GM19239 (cell line): Measurements from ENCODE around the gene SRPRB.

ENCODE experiments used
- DNase-seq: peaks from one replicate; pipeline ENCODE4 v3.0.0; 2011; ENCODE audit warnings: low spot score; ENCODE audit not compliant: insufficient read length
- FAIRE-seq: peaks from 2 replicates; lab custom pipeline; 2011; peaks lifted over from hg19 to GRCh38; lab: Jason Lieb, UNC

The SRPRB gene

DNA sequence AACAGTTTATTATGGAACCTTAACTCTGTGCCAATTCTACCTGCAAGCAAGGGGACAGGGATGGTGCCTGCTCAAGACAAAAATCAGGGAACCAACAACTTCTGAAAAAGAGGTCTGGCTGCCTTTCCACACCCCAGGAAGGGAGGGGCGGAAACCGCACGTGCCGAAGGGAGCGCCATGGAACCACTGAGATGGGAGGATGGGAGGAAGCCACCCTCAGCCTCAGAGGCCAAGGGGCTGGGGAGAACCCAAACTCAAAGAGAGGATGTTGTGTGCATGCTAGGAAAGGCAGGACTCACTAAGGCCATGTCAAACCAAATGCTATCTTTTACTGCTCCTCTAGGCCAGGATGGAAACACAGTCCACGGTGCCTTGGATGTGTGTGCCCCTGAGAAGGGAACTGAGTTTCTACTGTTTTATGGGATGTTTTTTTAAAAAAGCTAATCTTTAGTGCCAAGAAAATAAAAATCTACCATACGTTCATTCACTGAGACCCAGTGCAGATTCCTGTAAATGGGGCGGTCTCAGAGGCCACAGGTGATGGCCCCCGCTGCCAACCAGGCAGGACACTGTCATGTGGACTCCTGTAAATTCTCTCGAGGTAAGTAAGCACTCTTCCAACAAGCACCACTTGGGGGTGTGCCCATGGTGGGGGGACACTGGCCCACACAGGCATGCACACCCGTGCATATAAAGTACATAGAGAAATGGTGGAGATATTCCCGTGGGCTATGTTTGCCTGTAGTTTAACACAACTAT lies 20.5 kb downstream of the SRPRB start:
- no peak for DNase-seq
- no peak for FAIRE-seq

DNA sequence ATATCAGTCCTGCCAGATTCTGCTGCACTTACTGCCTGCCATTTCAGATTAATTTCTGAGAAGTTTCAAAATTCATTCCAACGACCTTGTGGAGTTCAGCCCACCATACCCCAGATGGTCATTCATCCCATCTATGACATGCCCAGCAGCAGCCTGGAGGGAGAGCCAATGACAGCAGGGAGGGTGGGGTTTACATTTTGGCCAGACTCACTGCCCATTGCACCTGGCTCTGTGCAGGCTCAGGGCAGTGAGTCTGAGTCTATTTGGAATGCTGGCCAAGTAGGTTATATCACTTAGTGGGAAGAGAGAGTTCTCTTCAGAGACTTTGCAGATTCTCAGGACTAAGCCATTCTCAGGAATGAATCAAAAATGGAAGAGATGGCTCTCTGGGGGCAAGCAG lies 21.5 kb downstream of the SRPRB start:
- DNase-seq, result no peak
- FAIRE-seq, result no peak

DNA sequence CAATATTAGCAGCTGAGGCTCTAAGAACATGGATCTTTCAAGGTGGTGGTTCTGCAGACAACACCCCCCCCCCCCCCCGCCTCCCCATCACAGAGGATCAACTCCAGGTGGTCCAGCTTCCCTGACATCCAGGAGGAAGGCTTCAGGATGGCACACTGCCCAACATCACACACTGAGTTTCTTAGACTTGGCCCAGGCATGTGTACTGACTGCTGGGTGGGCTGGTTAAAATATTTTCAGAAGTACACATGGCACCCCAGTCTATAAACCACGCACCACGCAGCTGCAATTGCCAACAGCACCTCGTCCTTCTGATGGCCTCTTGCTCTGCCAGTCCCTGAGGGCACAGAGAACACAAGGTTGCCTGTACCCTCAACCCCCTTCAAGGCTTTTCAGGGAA lies 22.1 kb downstream of the SRPRB start:
- FAIRE-seq, result no peak
- DNase-seq, result no peak

DNA sequence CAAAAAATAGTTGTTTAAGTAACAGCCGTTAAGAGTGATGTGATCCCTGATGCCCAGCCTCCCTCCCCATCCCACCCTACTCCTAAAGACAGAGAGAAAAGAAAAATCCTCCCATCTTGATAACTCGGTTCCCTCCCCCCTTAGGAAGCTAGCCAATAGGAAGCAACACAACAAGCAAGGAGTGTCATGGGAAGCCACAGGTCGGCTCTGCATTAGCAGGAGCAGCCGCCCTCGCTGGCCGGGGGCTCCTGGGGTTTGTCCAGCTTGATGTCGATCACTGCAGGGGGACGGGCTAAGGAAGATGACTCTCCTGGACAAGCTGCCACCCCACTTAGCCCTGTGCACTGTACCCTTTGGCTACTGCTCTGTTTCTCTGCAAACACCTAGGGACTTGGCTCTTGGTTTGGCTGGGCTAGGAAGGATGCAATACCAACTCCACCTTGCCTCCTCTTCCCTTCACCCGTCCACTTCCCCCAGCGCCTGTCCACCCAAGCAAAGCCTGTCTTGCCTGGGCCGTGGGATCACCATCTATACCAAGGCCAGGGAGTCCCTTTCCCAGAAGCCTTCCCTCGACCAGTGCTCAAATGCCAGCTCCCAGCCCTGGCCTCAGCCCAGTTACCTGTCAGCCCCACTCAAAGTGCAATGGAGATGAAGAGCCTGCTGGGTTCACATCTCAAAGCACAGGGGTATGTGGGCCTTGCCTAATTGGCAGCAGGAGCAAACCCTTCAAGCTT lies 23.1 kb downstream of the SRPRB start:
- no peak for DNase-seq

DNA sequence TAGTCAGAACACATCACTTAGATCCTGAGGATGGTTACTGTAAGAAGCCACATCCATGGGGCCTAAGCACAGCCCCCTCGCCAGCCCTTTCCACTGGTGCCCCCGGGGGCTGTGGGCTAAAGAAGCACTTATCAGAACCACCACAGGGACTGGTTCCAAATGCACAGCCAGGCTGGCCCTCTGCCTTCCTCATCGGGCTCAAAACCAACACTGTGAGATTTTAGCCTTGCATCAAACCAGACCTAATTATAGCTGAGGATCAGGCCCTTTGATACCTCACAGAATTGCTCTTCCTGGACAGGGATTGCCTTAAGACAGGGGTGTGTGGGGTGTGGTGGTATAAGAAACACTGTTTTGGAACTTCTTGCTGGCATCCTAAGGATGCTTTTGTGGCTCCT lies 23.7 kb downstream of the SRPRB start:
- FAIRE-seq (no peak), DNase-seq (no peak)

More for the DNA sequence above, 23.1 kb downstream of the SRPRB start:
- FAIRE-seq, result no peak

DNA sequence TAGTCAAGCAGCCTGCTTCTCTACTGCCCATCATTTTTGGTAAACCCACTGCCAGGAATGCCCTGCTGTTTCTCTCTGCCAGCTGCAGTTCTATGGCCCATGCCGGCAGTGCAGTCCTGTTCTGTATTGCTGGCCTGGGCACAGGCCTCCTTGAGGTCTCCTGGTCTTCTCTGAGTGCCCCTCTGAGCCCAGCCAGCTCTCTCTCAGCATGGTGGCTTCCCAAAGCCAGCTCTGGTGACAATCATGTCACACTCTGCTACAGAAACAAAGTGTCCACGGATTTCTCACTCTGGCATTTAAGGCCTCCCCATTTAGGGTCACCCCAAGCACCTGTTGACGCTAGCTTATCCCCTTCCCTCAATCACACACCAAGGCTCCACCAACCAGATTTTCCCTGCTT lies 24.5 kb downstream of the SRPRB start:
- DNase-seq, result no peak
- no peak for FAIRE-seq

DNA sequence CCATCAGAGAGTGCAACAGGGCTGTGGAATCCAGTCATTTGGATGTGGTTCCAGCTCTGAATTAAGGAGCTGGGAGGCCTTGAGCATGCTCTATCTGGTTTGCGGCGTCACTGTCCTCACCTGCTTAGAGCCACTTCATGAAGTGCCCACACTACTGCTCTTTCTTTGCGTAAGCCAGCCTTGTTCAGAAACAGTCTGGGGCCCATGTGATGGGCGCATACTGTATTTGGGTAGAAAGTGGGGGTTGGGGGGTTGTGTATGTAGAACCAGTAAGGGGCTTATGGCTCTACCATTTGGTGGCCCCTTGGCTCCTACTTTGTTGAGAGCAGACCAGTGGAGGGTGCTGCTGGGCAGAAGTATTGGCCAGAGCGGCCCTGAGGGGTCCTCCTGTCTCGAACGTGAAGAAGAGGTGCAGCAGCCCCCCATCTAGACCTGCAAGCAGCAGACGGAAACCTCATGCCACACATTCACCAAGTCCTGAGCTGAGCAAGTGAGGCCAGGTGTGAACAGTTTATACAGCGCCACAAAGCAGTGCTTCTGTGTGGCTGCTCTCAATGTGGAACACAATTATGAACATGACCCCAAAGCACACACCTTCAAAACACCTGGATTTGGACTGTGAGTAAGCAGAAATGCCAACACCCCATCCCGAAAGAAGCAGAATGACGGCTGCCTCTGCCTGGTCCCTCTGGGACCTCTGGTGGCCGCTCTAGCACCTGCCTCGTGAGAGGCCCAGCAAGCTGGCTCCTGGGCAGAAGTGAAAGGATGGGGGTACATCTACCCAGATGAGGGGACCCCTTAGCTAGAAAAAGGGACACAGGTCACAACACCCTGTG lies 26.6 kb downstream of the SRPRB start:
- FAIRE-seq (no peak), DNase-seq (no peak)

DNA sequence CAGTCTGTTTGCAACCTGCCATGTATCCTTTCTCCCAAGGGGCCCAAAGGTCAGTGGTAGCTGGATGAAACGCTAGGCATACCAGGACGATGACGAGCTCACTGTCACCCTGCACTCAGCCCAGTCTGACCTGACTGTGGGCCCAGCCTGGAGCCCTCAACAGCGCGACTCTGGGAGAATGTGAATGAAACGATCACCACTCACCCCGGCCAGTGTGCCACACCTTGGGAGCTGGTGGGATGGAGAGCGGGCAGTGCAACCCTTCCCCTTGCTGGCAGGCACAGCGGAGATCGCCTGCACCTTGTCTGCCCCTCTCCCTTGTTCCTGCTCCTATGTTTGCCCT lies 27.2 kb downstream of the SRPRB start:
- DNase-seq (no peak), FAIRE-seq (no peak)

DNA sequence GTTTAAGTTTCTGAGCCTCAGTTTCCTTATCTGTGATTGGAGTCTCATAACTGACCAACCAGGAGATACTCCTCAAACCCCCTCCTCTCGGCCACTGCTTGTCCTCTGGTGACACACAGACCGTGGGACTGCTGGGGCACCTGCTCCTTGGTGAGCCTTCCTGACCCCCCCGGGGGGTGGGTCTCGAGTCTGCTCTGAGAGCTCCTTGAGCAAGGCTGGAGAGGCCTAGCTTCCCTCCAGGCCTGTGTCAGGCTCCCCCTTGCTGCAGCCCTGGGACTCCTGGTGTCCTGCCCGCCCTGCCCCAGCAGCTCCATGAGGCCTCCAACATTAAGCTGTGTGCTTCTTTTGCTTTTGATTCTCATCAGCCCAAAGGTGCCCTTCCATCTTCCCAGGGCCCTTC lies 27.7 kb downstream of the SRPRB start:
- DNase-seq (no peak), FAIRE-seq (no peak)

DNA sequence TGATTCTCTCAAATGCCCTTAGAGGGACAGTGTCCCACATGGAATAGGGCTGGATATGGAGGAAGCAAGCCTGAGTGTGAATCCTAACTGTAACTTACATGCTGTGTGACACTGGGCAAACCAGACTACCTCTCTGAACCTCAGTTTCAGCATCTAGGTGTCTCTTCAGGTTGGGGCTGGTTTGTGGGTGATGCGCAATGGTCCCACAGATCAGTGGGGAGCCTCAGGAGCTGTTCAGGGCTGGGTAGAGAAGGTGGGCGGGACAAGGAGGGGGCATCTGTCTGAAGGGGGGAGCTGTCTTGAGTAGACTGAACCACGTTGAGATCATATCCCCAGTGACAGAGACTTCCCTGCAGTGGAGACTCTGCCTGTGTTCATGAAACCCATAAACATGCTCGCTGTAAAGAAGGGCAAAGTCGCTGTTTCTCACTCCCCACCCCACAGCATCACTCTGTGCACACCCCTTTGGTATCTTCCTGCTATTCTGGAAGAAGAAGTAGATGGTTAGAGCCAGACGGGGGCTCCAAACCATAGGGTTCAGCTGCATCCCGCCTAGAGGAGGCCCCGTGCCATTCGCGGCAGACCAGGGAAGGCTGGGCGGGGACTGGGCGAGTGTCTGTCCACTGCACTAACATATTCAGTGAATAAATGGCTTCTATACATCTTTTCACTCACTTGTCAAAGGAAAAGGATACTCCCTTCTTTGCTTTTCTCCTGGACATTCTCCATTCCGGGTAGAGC lies 28.4 kb downstream of the SRPRB start:
- DNase-seq (no peak), FAIRE-seq (no peak)

DNA sequence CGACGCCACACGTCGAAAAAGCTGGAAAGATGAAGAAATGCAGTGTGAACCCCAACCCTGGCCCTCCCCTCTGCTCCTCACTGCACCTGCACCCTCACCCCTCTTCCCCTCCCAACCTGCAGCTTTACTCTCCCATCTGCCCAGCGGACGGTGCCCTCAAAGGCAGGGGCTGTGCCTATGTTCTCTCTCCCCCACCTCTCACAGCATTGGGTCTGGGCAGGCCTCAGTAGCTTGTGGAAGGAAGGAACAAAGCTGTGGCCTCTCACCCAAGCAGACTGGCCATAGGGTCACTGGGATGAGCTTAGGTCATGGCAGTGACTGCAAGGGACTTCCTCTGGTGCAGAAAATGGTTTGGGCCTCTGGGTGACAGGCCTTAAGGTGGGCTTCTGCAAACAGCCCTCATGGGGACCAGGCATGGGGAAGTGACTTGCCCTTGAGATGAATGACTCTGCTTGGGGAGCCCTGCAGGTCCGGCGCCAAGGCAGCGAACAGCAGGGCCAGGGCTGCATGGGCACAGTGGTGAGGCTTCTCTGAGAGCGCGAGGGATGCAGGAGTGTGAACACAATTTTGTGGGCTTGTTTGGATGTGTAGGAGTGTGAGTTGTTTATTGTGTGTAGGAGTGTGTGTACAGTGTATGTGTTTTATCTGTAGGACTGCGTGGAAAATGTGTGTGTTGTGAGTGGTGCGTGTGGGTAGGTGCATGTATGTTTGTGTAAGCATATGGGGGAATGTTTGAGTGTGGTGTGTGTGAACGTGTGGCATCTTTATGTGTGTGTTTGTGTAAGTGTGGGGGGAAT lies 29.2 kb downstream of the SRPRB start:
- FAIRE-seq (no peak), DNase-seq (no peak)

DNA sequence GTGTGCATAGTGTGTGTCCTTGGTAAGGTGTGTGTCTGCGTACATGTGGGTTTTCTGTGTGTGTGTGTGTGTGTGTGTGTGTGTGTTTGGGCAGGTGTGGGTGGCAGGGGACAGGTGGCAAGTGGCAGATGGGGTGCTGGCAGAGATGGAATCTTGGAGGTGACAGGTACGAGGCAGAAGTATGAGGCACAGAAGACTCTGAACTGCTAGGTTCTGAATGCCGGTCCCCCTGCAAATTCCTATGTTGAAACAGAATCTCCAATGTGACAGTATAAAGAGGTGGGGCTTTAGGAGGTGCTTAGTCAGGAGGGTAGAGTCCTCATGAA lies 29.8 kb downstream of the SRPRB start:
- no peak for FAIRE-seq

DNA sequence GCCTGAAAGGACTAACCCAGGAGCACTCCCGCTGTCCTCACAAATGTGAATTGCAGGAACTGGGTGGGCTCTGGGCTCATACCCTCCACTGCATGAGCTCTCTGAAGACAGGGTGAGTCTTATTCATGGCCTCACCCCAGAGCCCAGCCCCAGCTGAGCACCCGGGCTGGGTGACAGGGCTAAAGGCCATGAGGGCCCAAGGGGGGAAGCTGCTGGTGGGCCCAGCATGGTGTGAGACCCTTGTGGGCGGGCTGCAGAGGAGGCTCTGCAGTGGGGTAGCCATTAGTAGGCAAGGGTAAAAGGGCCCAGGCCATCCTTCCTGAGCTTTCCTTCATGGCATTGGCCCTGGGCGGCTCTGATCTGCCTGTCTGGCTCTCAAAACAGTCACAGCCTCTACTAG lies 30.3 kb downstream of the SRPRB start:
- DNase-seq, result no peak
- no peak for FAIRE-seq

More for the DNA sequence above, 29.8 kb downstream of the SRPRB start:
- no peak for DNase-seq

DNA sequence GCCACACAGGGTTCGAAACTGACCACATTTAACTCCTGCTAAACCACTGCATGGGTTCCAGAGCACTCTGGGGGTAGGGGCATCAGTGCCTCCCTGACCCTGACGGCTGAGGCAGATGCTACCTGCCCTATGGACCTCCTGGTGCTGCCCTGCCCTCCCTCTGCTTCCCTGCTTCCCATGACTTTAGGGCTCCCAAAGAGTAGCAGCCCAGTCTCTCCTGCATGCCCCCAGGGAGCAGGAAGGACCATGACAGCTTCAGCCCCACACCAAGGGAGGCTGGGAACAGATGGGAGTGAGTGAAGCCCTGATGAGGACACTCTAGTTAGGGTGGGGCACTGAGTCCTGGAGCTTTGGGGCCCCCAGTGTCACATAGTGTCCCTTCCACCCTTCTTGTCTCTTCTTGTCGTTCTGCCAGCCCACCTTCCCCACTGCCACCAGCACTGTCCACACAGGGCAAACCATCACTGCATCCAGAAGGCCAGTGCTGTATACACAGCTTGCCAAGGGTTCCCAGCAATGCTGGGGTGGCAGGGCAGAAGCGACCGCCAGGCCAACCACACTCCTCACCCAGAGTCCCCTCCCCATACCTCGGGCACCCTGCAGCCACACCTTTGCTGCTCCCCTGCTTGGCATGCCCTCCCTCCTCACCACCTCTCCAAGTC lies 31.0 kb downstream of the SRPRB start:
- no peak for DNase-seq
- no peak for FAIRE-seq

DNA sequence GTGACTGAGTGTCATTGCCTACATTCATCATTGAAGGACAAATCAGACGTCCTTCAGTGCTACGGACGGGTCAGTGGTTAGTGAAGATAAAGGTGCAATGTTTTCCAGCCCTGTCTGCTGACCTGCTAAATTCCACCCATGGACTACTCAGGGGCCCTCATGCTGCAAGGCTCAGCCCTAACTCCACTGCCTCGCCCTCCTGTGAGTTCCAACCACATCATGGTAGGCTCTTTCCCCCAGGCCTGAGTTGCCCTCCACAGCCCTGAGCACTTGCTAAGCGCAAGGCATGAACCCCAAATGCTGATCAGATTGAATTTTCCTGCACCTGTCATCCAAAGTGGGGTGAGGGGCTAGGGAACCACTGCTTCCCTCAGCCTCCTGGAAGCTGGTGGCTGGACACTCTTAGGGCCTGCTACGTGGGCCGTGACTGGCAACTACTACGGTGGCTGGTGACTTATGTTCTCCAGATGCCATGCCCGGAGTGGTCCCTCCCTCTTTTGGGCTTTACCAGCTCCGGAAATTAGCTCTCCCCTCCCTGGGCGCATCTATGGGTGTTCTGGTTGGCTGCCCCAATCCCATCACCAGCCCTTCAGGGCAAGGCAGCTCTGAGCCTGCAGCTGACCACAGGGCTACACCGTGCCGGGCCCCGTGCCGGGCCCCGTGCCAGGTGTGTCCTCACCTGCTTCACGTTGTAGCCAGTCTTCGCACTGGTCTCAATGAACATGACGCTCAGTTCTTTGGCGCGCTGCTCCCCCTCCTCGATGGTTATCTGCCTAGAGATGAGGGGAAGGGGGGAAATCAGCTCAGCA lies 32.1 kb downstream of the SRPRB start:
- FAIRE-seq (no peak), DNase-seq (no peak)

DNA sequence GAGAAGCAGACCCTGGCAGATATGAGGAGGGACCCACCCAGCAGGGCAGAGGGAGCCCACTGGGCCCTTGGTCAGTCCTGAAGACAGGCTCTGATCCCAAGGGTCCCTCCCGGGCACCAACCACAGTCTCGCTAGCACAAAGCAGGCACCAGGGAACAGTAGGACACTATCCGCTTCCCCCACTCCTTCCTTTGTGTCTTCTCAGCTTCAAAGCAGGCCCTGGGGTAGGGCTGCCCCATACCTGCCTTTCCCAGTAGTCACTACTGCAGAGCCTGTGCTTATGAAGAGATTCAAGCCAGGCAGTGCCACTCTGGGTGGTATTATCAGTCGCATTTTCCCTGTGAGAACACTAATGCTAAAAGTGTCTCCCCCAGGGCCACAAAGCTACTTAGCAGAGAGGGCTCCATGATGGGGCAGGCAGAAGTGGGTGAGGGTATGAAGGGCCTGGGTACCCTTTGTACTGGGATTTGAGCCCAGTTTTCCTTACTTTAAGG lies 32.7 kb downstream of the SRPRB start:
- no peak for FAIRE-seq
- no peak for DNase-seq

DNA sequence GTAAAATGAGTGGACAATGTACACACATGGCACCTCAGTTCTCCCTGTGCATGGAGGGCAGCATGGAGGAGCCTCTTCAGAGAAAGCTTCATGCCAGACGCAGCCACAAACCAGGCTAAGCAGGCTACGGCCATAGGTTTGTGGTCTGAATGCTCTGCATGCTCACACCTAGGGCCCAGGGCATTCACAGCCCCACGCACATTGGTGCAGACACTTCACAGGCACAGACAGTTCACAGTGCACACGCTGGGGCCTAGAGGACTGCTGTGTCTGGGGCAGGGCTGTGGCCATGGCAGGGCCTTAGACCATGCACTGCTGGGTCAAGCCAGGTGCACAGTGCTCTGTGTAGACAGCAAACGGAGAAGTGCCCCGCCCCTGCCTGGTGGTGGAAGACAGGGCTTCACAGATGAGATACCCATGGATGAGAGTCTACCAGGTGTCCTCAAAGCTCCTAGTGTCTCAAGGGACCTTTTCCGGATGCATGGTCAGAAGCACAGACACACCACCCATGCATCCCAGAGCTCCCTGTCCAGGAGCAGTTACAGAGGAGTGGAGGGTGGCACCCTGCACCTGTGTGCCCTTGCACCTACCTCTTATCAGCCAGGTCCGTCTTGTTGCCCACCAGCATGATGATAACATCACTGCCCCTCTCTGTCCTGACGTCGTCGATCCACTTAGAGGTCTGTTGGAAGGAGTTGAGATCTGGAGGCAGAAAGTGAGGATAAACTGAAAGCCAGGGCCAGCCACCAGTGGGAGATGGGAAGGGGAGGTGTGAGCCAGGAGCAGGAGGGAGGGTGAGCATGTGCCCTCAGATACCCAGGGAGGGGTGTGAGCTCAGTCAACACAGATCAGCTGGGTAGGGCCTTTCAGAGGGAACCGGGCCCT lies 33.5 kb downstream of the SRPRB start:
- no peak for FAIRE-seq

More for the DNA sequence above, 33.5 kb downstream of the SRPRB start:
- DNase-seq, result no peak
